NCI-H2196 treated with DMSO at 0.1 percent for 48 hours (cell line): ENCODE data around the gene PDIA6.

Experiments
- DNase-seq: peaks from one replicate; lab custom pipeline; 2025; ENCODE audit not compliant: unreplicated experiment; lab: John Stamatoyannopoulos, UW

The PDIA6 gene

GRCh38 chr2:10812362-10813162 is at the start of gene PDIA6:
Gene PDIA6, minus strand, starts transcription at chr2:10812785. Its CDS starts 89 bp downstream, at chr2:10812696.
- peak; percentile 73 for DNase-seq

- DNase-seq, result no peak
Observed at GRCh38 chr2:10862330-10862729, 49.7 kb upstream of the PDIA6 start.

GRCh38 chr2:10861765-10862164 is 49.2 kb upstream of the PDIA6 start:
- no peak for DNase-seq

GRCh38 chr2:10860814-10861325 is 48.3 kb upstream of the PDIA6 start:
- no peak for DNase-seq

- no peak for DNase-seq
Observed at GRCh38 chr2:10860081-10860813, 47.7 kb upstream of the PDIA6 start.

GRCh38 chr2:10859278-10859677 is 46.7 kb upstream of the PDIA6 start:
- DNase-seq, result no peak

GRCh38 chr2:10848541-10848940 is 36.0 kb upstream of the PDIA6 start:
- DNase-seq, result no peak

GRCh38 chr2:10847008-10847407 is 34.4 kb upstream of the PDIA6 start:
- DNase-seq, result no peak

- no peak for DNase-seq
Observed at GRCh38 chr2:10846110-10846861, 33.7 kb upstream of the PDIA6 start.

GRCh38 chr2:10845640-10846039 is 33.1 kb upstream of the PDIA6 start:
- DNase-seq, result no peak

GRCh38 chr2:10844097-10844496 is 31.5 kb upstream of the PDIA6 start:
- DNase-seq, result peak; percentile 26

GRCh38 chr2:10842506-10842905 is 29.9 kb upstream of the PDIA6 start:
- DNase-seq, result no peak

- no peak for DNase-seq
Observed at GRCh38 chr2:10841547-10842219, 29.1 kb upstream of the PDIA6 start.

- no peak for DNase-seq
Observed at GRCh38 chr2:10839813-10840212, 27.2 kb upstream of the PDIA6 start.

GRCh38 chr2:10838734-10839133 is 26.1 kb upstream of the PDIA6 start:
- DNase-seq, result no peak

GRCh38 chr2:10837298-10838266 is 25.0 kb upstream of the PDIA6 start:
- no peak for DNase-seq

- no peak for DNase-seq
Observed at GRCh38 chr2:10835052-10835970, 22.7 kb upstream of the PDIA6 start.

GRCh38 chr2:10834068-10834655 is 21.6 kb upstream of the PDIA6 start:
- no peak for DNase-seq
